Choroid plexus epithelial cell (primary cell): ENCODE measurements around the gene ARHGAP26.

Experiments
- DNase-seq: peaks from one replicate; pipeline ENCODE4 v3.0.0-alpha.2; 2010; ENCODE audit warnings: low read depth
- H3K4me3 ChIP-seq: 2 replicates; pipeline ENCODE4 v1.5.1; 2011; ENCODE audit warnings: low read depth, mild to moderate bottlenecking, control low read depth, low read length, moderate library complexity
- CTCF ChIP-seq: conservative IDR thresholded peaks from 2 replicates; pipeline ENCODE4 v1.5.1; 2011; ENCODE audit warnings: low read depth, mild to moderate bottlenecking, control low read depth, inconsistent platforms, low read length, moderate library complexity

The ARHGAP26 gene

GRCh38 chr5:142954455-142954854, 184.3 kb downstream of the ARHGAP26 start:
- DNase-seq = no peak
- no peak overlapping the region for H3K4me3 ChIP-seq
- TF ChIP-seq CTCF = no peak

GRCh38 chr5:142955628-142956027, 185.5 kb downstream of the ARHGAP26 start:
- TF ChIP-seq CTCF = no peak
- no peak for DNase-seq
- H3K4me3 ChIP-seq = no peak overlapping the region

GRCh38 chr5:142957528-142957927, 187.4 kb downstream of the ARHGAP26 start:
- TF ChIP-seq CTCF = no peak
- no peak overlapping the region for H3K4me3 ChIP-seq
- DNase-seq = peak; percentile 43

- TF ChIP-seq CTCF = no peak
- no peak overlapping the region for H3K4me3 ChIP-seq
- no peak for DNase-seq
Observed at GRCh38 chr5:142958944-142959682, 188.9 kb downstream of the ARHGAP26 start.

- no peak for TF ChIP-seq CTCF
- H3K4me3 ChIP-seq = no peak overlapping the region
- peak; percentile 66 for DNase-seq
Observed at GRCh38 chr5:142959683-142960657, 189.8 kb downstream of the ARHGAP26 start.

- H3K4me3 ChIP-seq = no peak overlapping the region
- no peak for TF ChIP-seq CTCF
- DNase-seq = no peak
Observed at GRCh38 chr5:142961440-142962173, 191.4 kb downstream of the ARHGAP26 start.
